Activated B cell treated with CpG ODN at 0.5 μM for 24 hours (primary cell): ENCODE measurements around the gene FBXO48. TPM values are rescaled to one million over a fixed set of nuclear protein-coding genes. Genes with fewer than 3 reads are reported as not detected.

Experiments used
- ATAC-seq: fragments of 200-7000 bp; cut with Tn5 transposase; one replicate; pipeline ENCODE4 v1.10.0; 2021; ENCODE audit warnings: low read depth, mild to moderate bottlenecking, moderate library complexity
- CTCF ChIA-PET: fragments of 350-600 bp; sonication (Branson Sonifier 250); formaldehyde crosslinking; loops from one replicate; lab custom pipeline; 2021; ENCODE audit warnings: antibody characterized with exemption; lab: Charles Lee
- POLR2A ChIA-PET: fragments of 350-600 bp; sonication (Branson Sonifier 250); formaldehyde crosslinking; loops from one replicate; lab custom pipeline; 2021; ENCODE audit warnings: antibody characterized with exemption; lab: Charles Lee
- DNase-seq: peaks from one replicate; pipeline ENCODE4 v3.0.0; 2022
- H3K27ac Mint-ChIP-seq: one replicate; pipeline ENCODE4 v1.8.0; 2020; ENCODE audit warnings: mixed read lengths
- H3K27me3 Mint-ChIP-seq: one replicate; pipeline ENCODE4 v1.8.0; 2021; ENCODE audit warnings: mixed read lengths
- H3K36me3 Mint-ChIP-seq: one replicate; pipeline ENCODE4 v1.8.0; 2021; ENCODE audit warnings: low read depth, mixed read lengths
- H3K4me1 Mint-ChIP-seq: one replicate; pipeline ENCODE4 v1.8.0; 2021; ENCODE audit warnings: mixed read lengths
- H3K4me3 Mint-ChIP-seq: one replicate; pipeline ENCODE4 v1.8.0; 2020; ENCODE audit warnings: mild to moderate bottlenecking, mixed read lengths
- H3K9me3 Mint-ChIP-seq: one replicate; pipeline ENCODE4 v1.8.0; 2020; ENCODE audit warnings: mixed read lengths
- intact Hi-C: fragments of 100-400 bp; cut with micrococcal nuclease; formaldehyde crosslinking; loops from one replicate; pipeline ENCODE4 v1.15.1; 2024
- total RNA-seq: library from RNA; stranded (reverse); gene quantifications from 2 replicates; pipeline ENCODE4 v1.2.3, GENCODE V29; 2022
- TF ChIP-seq, protein P1 (sequence below): fragments of 200-600 bp; IDR thresholded peaks from one replicate; pipeline ENCODE4 v1.8.0; 2022; ENCODE audit warnings: antibody characterized with exemption, mild to moderate bottlenecking

Gene FBXO48
- total RNA-seq, 1 donor from 2014 or later: 2.6 TPM

DNA sequence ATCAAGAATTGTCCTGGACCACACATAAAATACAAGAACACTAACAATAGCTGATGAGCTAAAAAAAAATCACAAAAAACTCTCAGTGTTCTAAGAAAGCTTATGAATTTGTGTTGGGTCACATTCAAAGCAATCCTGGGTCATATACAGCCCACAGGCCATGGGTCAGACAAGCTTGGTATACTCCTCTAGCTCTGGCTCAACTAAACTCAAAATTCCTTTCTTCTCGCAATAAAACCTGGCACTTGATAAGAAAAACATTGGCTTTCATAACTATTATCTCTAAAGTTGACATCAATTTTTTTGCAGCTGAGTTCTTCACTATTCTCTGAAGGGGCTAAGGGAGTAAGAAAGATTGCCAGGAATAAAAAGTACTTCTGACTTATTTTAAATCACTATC, 38.3 kb downstream of the FBXO48 start:
- Mint-ChIP-seq H3K9me3 (no peaks in the 10 kb centered on the region), H3K27ac (peak overlapping the region; percentile 93), H3K4me1 (peaks cover 11% of the 10 kb centered on the region), H3K36me3 (no peaks in the 10 kb centered on the region), H3K27me3 (no peaks in the 10 kb centered on the region), H3K4me3 (peak overlapping the region; percentile 24)
- ATAC-seq (no peak), DNase-seq (no peak)
- ChIA-PET CTCF (interaction anchor here (0.9 to 1.4 kb wide), 2 partner anchors 12 to 14 kb away, joined by 3 to 5 read pairs; no protein-coding TSS in a partner anchor), POLR2A (interaction anchor here (1.8 to 2.3 kb wide), 2 partner anchors 13 to 41 kb away, joined by 7 to 9 read pairs; no protein-coding TSS in a partner anchor)
- intact Hi-C loops: no loop called here
- TF ChIP-seq, protein P1, sequence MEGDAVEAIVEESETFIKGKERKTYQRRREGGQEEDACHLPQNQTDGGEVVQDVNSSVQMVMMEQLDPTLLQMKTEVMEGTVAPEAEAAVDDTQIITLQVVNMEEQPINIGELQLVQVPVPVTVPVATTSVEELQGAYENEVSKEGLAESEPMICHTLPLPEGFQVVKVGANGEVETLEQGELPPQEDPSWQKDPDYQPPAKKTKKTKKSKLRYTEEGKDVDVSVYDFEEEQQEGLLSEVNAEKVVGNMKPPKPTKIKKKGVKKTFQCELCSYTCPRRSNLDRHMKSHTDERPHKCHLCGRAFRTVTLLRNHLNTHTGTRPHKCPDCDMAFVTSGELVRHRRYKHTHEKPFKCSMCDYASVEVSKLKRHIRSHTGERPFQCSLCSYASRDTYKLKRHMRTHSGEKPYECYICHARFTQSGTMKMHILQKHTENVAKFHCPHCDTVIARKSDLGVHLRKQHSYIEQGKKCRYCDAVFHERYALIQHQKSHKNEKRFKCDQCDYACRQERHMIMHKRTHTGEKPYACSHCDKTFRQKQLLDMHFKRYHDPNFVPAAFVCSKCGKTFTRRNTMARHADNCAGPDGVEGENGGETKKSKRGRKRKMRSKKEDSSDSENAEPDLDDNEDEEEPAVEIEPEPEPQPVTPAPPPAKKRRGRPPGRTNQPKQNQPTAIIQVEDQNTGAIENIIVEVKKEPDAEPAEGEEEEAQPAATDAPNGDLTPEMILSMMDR: no peak

DNA sequence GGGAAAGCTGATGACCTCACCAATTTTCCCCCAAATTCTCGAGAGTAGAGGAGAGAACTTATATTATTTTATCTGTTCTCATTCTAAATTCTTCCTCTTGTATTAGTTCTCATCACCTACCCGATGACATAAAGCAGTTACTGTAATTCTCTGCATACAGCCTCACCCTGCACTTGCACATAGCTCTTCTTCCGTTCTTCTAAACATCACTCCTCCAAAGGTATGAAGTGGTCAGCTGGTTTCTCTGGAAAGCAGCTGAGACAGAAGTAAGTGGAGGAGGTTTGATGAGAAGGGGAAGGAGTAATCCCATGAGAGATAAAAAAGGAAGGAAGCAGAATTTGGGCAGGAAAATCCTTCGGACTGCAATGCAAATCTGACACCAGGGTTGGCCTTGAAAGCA, 39.0 kb downstream of the FBXO48 start:
- Mint-ChIP-seq H3K27ac (peak overlapping the region; percentile 93), H3K4me1 (peaks cover 11% of the 10 kb centered on the region), H3K36me3 (no peaks in the 10 kb centered on the region), H3K4me3 (peak overlapping the region; percentile 50), H3K9me3 (no peaks in the 10 kb centered on the region), H3K27me3 (no peaks in the 10 kb centered on the region)
- TF ChIP-seq, protein P1: no peak
- ChIA-PET POLR2A (interaction anchor here (1.5 to 2.3 kb wide), 3 partner anchors 13 to 62 kb away, joined by 7 to 9 read pairs (median 9); partner anchors contain the start of gene PLEK), CTCF (interaction anchor here (1.4 kb wide), 1 partner anchor 13 kb away, joined by 5 read pairs; no protein-coding TSS in a partner anchor)
- ATAC-seq (no peak), DNase-seq (no peak)
- intact Hi-C loops: no loop called here

DNA sequence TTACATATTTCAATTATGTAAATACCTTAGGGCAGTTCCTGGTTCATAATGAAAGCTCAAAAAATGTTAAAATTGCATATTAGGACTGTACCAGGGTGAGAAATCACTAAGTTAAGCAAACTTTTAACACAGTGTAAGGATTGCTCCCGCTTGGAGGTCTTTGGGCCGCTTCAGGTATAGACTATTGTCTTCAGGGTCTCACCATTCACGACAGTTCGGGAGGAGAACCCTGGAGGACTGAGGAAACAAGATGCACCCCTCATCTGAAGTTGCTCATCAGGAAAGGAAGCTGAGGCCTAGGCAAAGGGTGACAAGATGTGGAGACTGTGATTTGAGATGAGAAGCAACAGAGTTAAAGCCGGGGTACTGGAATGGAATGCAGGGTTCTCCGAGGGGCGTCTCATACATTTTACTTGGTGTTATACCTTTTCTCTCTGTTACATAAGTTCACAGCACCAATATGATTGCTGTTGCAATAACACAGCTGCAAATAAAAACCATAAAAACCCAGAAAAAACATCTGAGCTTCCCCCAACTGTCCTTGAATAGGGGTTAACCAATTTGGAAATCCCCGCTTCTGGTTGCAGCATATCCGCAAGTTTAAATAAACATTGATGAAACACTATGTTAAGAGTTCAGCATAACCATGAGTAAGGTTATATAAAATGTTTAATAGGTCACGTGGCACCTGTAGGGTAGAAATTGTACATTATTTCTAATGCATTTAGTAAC, 40.1 kb downstream of the FBXO48 start:
- ATAC-seq (peak; percentile 35), DNase-seq (no peak)
- H3K27ac Mint-ChIP-seq: peak overlapping the region; percentile 93
- POLR2A ChIA-PET: interaction anchor here (0.5 to 2.3 kb wide), 13 partner anchors 9 to 174 kb away, joined by 3 to 18 read pairs (median 5); partner anchors contain the start of genes PLEK and PPP3R1
- no peaks in the 10 kb centered on the region for H3K27me3 Mint-ChIP-seq
- CTCF ChIA-PET: interaction anchor here (0.8 to 1.6 kb wide), 7 partner anchors 10 to 305 kb away, joined by 3 to 10 read pairs (median 4); no protein-coding TSS in a partner anchor
- no peaks in the 10 kb centered on the region for H3K9me3 Mint-ChIP-seq
- H3K4me3 Mint-ChIP-seq: peak overlapping the region; percentile 71
- no peaks in the 10 kb centered on the region for H3K36me3 Mint-ChIP-seq
- H3K4me1 Mint-ChIP-seq: peaks cover 7% of the 10 kb centered on the region
- intact Hi-C loops: no loop called here
- TF ChIP-seq, protein P1: no peak

DNA sequence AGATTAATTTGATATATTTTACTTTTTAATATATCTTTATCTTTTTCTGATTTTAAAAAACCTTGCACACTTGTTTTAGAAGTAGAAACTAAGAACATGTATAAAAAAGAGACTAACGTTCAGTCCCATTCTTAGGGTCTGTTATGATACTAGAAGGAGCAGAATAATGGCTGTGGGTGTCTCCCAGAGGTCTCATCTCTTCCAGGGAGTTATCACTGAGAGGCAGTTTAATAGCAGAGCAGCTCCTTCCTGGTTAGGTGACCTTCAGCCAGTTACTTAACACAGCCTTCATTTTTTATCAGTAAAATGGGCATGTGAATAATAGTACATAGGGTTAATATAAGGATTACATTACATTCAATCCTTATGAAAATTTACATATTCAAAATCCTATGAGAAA, 40.6 kb downstream of the FBXO48 start:
- H3K9me3 Mint-ChIP-seq: no peaks in the 10 kb centered on the region
- H3K4me1 Mint-ChIP-seq: peaks cover 13% of the 10 kb centered on the region
- CTCF ChIA-PET: interaction anchor here (0.8 to 1.6 kb wide), 6 partner anchors 15 to 305 kb away, joined by 3 to 10 read pairs (median 4); no protein-coding TSS in a partner anchor
- no peak for DNase-seq
- POLR2A ChIA-PET: interaction anchor here (0.5 to 2.3 kb wide), 12 partner anchors 11 to 174 kb away, joined by 3 to 18 read pairs (median 5); partner anchors contain the start of genes PLEK and PPP3R1
- no peak overlapping the region for H3K27ac Mint-ChIP-seq
- no peak for ATAC-seq
- TF ChIP-seq, protein P1: no peak
- no peak overlapping the region for H3K4me3 Mint-ChIP-seq
- intact Hi-C loops: no loop called here
- no peaks in the 10 kb centered on the region for H3K27me3 Mint-ChIP-seq
- H3K36me3 Mint-ChIP-seq: no peaks in the 10 kb centered on the region

DNA sequence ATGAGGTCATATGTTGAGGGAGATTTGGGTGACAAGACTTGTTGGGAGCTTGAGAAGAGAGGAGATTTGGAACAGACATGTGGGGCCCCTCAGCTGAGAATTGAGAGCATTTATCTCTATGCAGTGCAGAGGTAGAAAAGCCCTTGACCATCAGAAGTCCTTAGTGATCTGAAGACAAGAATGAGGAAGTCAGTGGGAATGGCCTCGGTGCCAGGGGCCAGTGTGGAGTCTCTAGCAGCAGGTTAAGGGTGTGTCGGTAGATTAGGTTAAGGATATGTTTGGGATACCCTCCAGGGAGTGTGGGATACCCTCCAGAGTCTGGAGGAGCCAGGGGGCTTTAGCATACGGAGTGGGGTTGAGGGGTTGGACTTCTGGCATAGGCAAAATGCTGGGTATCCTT, 41.6 kb downstream of the FBXO48 start:
- ChIA-PET CTCF (interaction anchor here (1.1 kb wide), 1 partner anchor 16 kb away, joined by 3 read pairs; no protein-coding TSS in a partner anchor), POLR2A (interaction anchor here (0.9 to 1.3 kb wide), 3 partner anchors 9 to 60 kb away, joined by 3 read pairs; partner anchors contain the start of gene PLEK)
- Mint-ChIP-seq H3K9me3 (no peaks in the 10 kb centered on the region), H3K36me3 (no peaks in the 10 kb centered on the region), H3K4me1 (peaks cover 22% of the 10 kb centered on the region), H3K27ac (no peak overlapping the region), H3K4me3 (no peak overlapping the region), H3K27me3 (no peaks in the 10 kb centered on the region)
- TF ChIP-seq, protein P1: no peak
- ATAC-seq: no peak
- intact Hi-C loops: no loop called here
- no peak for DNase-seq
